GM10248 (cell line): Measurements from ENCODE around the gene MAP3K5.
"Not testable (repeated sequence)": the region's sequence is repeated elsewhere in the genome, so short reads cannot be mapped to it uniquely, and the experiment has no call there.

Experiments
- CTCF ChIA-PET: fragments of 300-600 bp; sonication (Branson Sonifier 250); formaldehyde crosslinking; extraction: SDS; loops from one replicate; lab custom pipeline; 2021; ENCODE audit warnings: antibody characterized with exemption; lab: Yijun Ruan, JAX
- POLR2A ChIA-PET: fragments of 350-650 bp; sonication (Branson Sonifier 250); formaldehyde crosslinking; extraction: SDS; loops from one replicate; lab custom pipeline; 2020; ENCODE audit warnings: antibody characterized with exemption; lab: Yijun Ruan, JAX
- DNase-seq: peaks from one replicate; pipeline ENCODE4 v3.0.0; 2012; ENCODE audit errors: extremely low spot score
- CTCF ChIP-seq: IDR thresholded peaks from 2 replicates; pipeline ENCODE4 v1.5.1; 2012; ENCODE audit warnings: mild to moderate bottlenecking, low read depth; ENCODE audit errors: extremely low read depth, missing control alignments, control extremely low read depth

The MAP3K5 gene

DNA sequence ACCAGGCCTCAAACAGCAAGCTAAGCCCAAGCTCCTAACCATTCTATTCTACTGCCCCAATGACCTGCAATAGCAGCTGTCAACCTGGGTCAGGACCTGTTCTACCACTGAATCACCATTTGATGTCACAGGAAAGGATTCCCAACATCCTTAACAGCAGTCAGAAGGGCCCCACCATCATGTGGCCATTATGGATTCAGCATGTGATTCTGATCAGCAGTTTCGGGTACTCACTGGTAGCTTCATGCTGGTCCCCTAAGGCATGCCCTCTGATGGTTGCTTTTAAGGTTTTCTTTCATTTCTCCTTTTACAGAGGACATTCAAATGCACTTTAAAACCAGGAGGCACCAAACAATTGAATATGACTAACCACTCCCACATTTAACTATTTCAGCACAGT, 204.8 kb downstream of the MAP3K5 start:
- no peak for DNase-seq
- ChIA-PET POLR2A (no interaction called here), CTCF (interaction anchor here (1.6 to 1.8 kb wide), 2 partner anchors 15 to 57 kb away, joined by 3 to 5 read pairs; no protein-coding TSS in a partner anchor)
- no peak for TF ChIP-seq CTCF

- TF ChIP-seq CTCF = no peak
- POLR2A ChIA-PET = no interaction called here
- DNase-seq = no peak
- CTCF ChIA-PET = interaction anchor here (0.8 to 2.3 kb wide), 3 partner anchors 21 to 206 kb away, joined by 3 to 8 read pairs (median 3); partner anchors contain the start of gene MAP3K5
Observed at GRCh38 chr6:136586295-136586694, 206.0 kb downstream of the MAP3K5 start.

DNA sequence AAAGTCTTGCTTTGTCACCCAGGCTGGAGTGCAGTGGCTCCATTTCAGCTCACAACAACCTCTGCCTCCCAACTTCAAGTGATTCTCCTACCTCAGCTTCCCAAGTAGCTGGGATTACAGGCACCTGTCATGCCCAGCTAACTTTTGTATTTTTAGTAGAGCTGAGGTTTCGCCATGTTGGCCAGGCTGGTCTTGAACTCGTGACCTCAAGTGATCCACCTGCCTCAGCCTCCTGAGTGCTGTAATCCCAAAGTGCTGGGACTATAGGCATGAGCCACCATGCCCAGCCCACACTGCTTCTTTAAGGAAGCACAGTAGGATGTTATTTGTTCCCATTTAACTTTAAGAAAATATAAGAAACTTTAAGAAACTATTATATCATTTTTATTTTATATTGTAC, 206.8 kb downstream of the MAP3K5 start:
- POLR2A ChIA-PET, DNase-seq: not testable (repeated sequence)
- CTCF ChIA-PET = interaction anchor here (0.8 to 2.3 kb wide), 4 partner anchors 21 to 207 kb away, joined by 3 to 8 read pairs (median 3); partner anchors contain the start of gene MAP3K5

DNA sequence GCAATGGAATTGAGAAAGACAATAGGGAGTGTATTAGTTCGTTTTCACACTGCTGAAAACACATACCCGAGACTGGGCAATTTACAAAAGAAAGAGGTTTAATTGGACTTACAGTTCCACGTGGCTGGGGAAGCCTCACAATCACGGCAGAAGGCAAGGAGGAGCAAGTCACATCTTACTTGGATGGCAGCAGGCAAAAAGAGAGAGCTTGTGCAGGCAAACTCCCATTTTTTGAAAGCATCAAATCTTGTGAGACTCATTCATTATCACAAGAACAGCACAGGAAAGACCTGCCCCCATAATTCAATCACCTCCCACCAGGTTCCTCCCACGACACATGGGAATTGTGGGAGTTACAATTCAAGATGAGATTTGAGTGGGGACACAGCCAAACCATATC, 208.0 kb downstream of the MAP3K5 start:
- DNase-seq, POLR2A ChIA-PET: not testable (repeated sequence)
- CTCF ChIA-PET = interaction anchor here (1.0 to 1.7 kb wide), 3 partner anchors 20 to 58 kb away, joined by 3 to 6 read pairs (median 3); no protein-coding TSS in a partner anchor

GRCh38 chr6:136582711-136583471, 209.4 kb downstream of the MAP3K5 start:
- DNase-seq = no peak
- CTCF ChIA-PET = interaction anchor here (1.0 to 1.7 kb wide), 4 partner anchors 9 to 21 kb away, joined by 3 to 6 read pairs (median 3); no protein-coding TSS in a partner anchor
- no peak for TF ChIP-seq CTCF
- POLR2A ChIA-PET = no interaction called here

DNA sequence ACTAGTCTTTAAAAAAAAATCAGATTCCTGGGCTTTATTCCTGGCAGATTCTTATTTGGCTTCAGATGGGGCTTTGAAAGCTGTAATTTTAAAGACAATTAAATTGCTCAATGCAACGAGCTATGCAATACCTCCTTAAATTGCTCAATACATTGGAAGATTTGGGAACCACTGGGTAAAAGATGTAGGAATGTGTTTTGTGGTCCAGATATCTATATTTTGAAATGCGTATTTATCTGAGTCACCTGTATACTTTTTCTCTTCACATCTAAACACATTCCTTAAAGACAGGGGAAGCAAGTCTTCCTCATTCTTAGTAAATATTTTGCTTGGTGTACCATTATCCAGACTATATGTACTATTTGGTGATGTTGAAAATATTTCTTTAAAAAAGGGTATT, 212.5 kb downstream of the MAP3K5 start:
- no peak for TF ChIP-seq CTCF
- DNase-seq = no peak
- POLR2A ChIA-PET = no interaction called here
- CTCF ChIA-PET = interaction anchor here (1.3 to 1.4 kb wide), 2 partner anchors 9 to 23 kb away, joined by 3 read pairs; no protein-coding TSS in a partner anchor

GRCh38 chr6:136576821-136577220, 215.5 kb downstream of the MAP3K5 start:
- DNase-seq = no peak
- ChIA-PET CTCF (no interaction called here), POLR2A (no interaction called here)
- no peak for TF ChIP-seq CTCF
